Psoas muscle (tissue), 8 donors: Measurements from ENCODE around the gene IGIP. TPM values are rescaled to one million over a fixed set of nuclear protein-coding genes. Genes with fewer than 3 reads are reported as not detected.

Experiments used
- ATAC-seq, 4 donors: fragments of 200-7000 bp; cut with Tn5 transposase; one replicate each; pipeline ENCODE4 v1.9.1; 2020; ENCODE audit warnings: moderate library complexity in 3 of 4, mild to moderate bottlenecking in 2 of 4
- DNase-seq, 2 donors: peaks; one replicate each; pipeline ENCODE4 v3.0.0-alpha.2; 2020
- H3K27ac ChIP-seq: fragments of 200-600 bp; one replicate; pipeline ENCODE4 v1.8.0; 2022
- H3K27me3 ChIP-seq, 3 donors: fragments of 200-600 bp in 1 of 3; one replicate each; pipeline versions ENCODE4 v1.6.1 to v1.8.0; 2013 to 2022; ENCODE audit warnings: low read length in 2 of 3, mild to moderate bottlenecking in 2 of 3, moderate library complexity in 1 of 3; ENCODE audit not compliant: insufficient read depth in 3 of 3
- H3K36me3 ChIP-seq, 2 donors: fragments of 200-600 bp in 1 of 2; one replicate each; pipeline versions ENCODE4 v1.6.1 to v1.8.0; 2013 to 2022; ENCODE audit warnings: low read depth in 1 of 2, mild to moderate bottlenecking in 1 of 2, moderate library complexity in 1 of 2; ENCODE audit not compliant: insufficient read depth in 1 of 2
- H3K4me1 ChIP-seq: fragments of 200-600 bp; one replicate; pipeline ENCODE4 v1.8.0; 2022
- H3K4me3 ChIP-seq: fragments of 200-600 bp; one replicate; pipeline ENCODE4 v1.8.0; 2022; ENCODE audit warnings: mild to moderate bottlenecking
- H3K9me3 ChIP-seq: fragments of 200-600 bp; one replicate; pipeline ENCODE4 v1.8.0; 2022
- WGBS, 3 donors: extraction: QIAGEN DNeasy Blood & Tissue Kit; methylation state at CpG; one replicate each; pipeline versions ENCODE4 v1.1.6 to v1.1.7; 2013; 5-methylcytosine and 5-hydroxymethylcytosine counted together
- intact Hi-C, 2 donors: fragments of 100-400 bp; cut with DNase I; formaldehyde crosslinking; loops; one replicate each; pipeline versions ENCODE4 v1.11.0 to v1.14.2; 2022
- polyA plus RNA-seq, 3 donors: library from polyadenylated mRNA; stranded (reverse); fragments of 200-250 nt; gene quantifications; one replicate each; pipeline ENCODE4 v1.2.3, GENCODE V29; 2013
- total RNA-seq, 4 donors: library from RNA; stranded (reverse); fragmentation: NEBNext Ultra II Directional in 2 of 4; extraction: Animal tissue kit (Norgen Biotek cat#: 25700) in 2 of 4; gene quantifications; one replicate each; pipeline versions ENCODE4 v1.2.1 to v1.2.4, GENCODE V29; 2021 to 2023
- TF ChIP-seq, protein P1 (sequence below): fragments of 200-600 bp; IDR thresholded peaks from one replicate; pipeline ENCODE4 v1.8.0; 2022; ENCODE audit warnings: antibody characterized with exemption
- donor health status: healthy with polysubstance abuse.
- donor health status: DM: no; HTN: no; CAD: no; lungs with moderate emphysema.
- donor health status: Bipolar disorder and iron deficiency.
- donor health status: healthy.
- donor health status: DM: yes; HTN: yes; CAD: no.
- donor health status: DM: no; HTN: no; CAD: no.
- donor health status: DM: no; HTN: no; CAD: no.
- donor health status: DM: yes; HTN: yes; CAD: no.

IGIP gene
- total and polyA plus RNA-seq, 7 donors = 3.5 to 11.6 (median 6.8) TPM

DNA sequence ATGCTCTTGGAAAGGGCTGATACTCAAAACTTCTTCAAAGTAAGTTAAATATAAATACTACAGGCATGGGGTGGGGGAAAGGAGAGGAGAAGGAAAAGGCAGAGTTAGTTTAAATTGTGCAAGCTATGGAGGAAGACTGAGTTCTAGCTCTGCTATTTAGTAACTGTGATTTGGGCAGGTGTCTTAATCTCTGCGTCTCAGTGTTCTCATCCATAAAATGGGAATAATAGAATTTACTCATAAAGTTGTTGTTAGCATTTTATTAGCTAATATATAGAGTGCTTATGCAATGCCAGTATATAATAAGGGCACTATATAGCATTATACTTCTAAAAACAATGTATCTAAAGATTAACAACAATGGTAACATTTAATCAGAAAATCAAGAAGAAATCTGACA lies 24.6 kb upstream of the IGIP start:
- no peaks in the 10 kb centered on the region for H3K36me3 ChIP-seq
- intact Hi-C loops = no loop called here
- WGBS, 3 donors = 84 to 93% (median 84%) methylated on average over 1 of the region's 1 CpG
- peaks cover 3% of the 10 kb centered on the region for H3K4me1 ChIP-seq
- H3K9me3 ChIP-seq = no peaks in the 10 kb centered on the region
- no peak overlapping the region for H3K27ac ChIP-seq
- ATAC-seq (no peak), DNase-seq (no peak)
- no peak overlapping the region for H3K4me3 ChIP-seq
- H3K27me3 ChIP-seq = no peaks in the 10 kb centered on the region
- TF ChIP-seq, protein P1, sequence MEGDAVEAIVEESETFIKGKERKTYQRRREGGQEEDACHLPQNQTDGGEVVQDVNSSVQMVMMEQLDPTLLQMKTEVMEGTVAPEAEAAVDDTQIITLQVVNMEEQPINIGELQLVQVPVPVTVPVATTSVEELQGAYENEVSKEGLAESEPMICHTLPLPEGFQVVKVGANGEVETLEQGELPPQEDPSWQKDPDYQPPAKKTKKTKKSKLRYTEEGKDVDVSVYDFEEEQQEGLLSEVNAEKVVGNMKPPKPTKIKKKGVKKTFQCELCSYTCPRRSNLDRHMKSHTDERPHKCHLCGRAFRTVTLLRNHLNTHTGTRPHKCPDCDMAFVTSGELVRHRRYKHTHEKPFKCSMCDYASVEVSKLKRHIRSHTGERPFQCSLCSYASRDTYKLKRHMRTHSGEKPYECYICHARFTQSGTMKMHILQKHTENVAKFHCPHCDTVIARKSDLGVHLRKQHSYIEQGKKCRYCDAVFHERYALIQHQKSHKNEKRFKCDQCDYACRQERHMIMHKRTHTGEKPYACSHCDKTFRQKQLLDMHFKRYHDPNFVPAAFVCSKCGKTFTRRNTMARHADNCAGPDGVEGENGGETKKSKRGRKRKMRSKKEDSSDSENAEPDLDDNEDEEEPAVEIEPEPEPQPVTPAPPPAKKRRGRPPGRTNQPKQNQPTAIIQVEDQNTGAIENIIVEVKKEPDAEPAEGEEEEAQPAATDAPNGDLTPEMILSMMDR = no peak

DNA sequence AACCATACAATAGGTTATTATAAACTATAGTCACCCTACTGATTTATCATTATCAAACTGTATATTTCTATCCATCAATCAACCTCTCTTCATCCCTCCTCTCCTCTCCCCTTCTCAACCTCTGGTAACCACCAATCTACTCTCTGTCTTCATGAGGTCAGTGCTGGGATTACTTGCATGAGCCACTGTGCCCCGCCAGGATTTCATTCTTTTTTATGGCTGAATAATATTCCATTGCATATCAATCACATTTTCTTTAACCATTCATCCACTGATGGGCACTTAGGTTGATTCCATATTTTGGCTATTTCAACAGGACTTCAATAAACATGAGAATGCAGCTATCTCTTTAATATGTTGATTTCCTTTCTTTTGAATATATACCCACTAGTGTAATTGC lies 22.6 kb upstream of the IGIP start:
- 47 to 73% (median 59%) methylated on average over 1 of the region's 1 CpG for WGBS, 3 donors
- no peak for ATAC-seq
- DNase-seq = no peak
- TF ChIP-seq, protein P1 = no peak
- Histone ChIP-seq H3K4me3 (no peak overlapping the region), H3K27me3 (no peaks in the 10 kb centered on the region), H3K27ac (no peak overlapping the region), H3K4me1 (peaks cover 11% of the 10 kb centered on the region), H3K9me3 (no peaks in the 10 kb centered on the region), H3K36me3 (no peaks in the 10 kb centered on the region)
- intact Hi-C loops = no loop called here

GRCh38 chr5:140104100-140104499 lies 21.6 kb upstream of the IGIP start:
- intact Hi-C loops = loop anchor here in 1 of 2 donors (2.0 kb wide), 1 partner anchor 31 kb away; no protein-coding TSS in a partner anchor
- ATAC-seq (no peak), DNase-seq (no peak)
- no peaks in the 10 kb centered on the region for H3K9me3 ChIP-seq
- no peaks in the 10 kb centered on the region for H3K36me3 ChIP-seq
- TF ChIP-seq, protein P1 = no peak
- H3K27ac ChIP-seq = no peak overlapping the region
- H3K4me3 ChIP-seq = no peak overlapping the region
- 67 to 79% (median 70%) methylated on average over 1 of the region's 1 CpG for WGBS, 3 donors
- peaks cover 16% of the 10 kb centered on the region for H3K4me1 ChIP-seq
- no peaks in the 10 kb centered on the region for H3K27me3 ChIP-seq

- Histone ChIP-seq H3K4me3 (peak overlapping the region; percentile 84), H3K36me3 (no peaks in the 10 kb centered on the region), H3K27me3 (no peaks in the 10 kb centered on the region), H3K9me3 (no peaks in the 10 kb centered on the region), H3K27ac (peak overlapping the region; percentile 99), H3K4me1 (peaks cover 32% of the 10 kb centered on the region)
- no peak for ATAC-seq
- intact Hi-C loops = no loop called here
- TF ChIP-seq, protein P1 = no peak
- no peak for DNase-seq
- 48 to 74% (median 54%) methylated on average over 5 of the region's 5 CpGs for WGBS, 3 donors
Measured at GRCh38 chr5:140106101-140106500, 19.6 kb upstream of the IGIP start.

GRCh38 chr5:140106805-140107311 lies 18.9 kb upstream of the IGIP start:
- peak overlapping the region; percentile 99 for H3K27ac ChIP-seq
- no peaks in the 10 kb centered on the region for H3K9me3 ChIP-seq
- ATAC-seq (peak in 2 of 4 donors; percentile 1 to 4), DNase-seq (no peak)
- no peaks in the 10 kb centered on the region for H3K36me3 ChIP-seq
- 37 to 58% (median 38%) methylated on average over 16 of the region's 16 CpGs for WGBS, 3 donors
- H3K27me3 ChIP-seq = no peaks in the 10 kb centered on the region
- TF ChIP-seq, protein P1 = no peak
- intact Hi-C loops = no loop called here
- H3K4me3 ChIP-seq = peak overlapping the region; percentile 84
- H3K4me1 ChIP-seq = peaks cover 35% of the 10 kb centered on the region
